GM12865 (cell line): Measurements from ENCODE around the gene CBFA2T3.

ENCODE experiments used
- DNase-seq: peaks from one replicate; pipeline ENCODE4 v3.0.0; 2010; ENCODE audit warnings: low read depth
- H3K4me3 ChIP-seq: 2 replicates; pipeline ENCODE4 v1.5.1; 2011; ENCODE audit warnings: mild to moderate bottlenecking, low read depth, low read length, control low read depth
- CTCF ChIP-seq: IDR thresholded peaks from 2 replicates; pipeline ENCODE4 v1.5.1; 2011; ENCODE audit warnings: low read length, control low read depth, low read depth, inconsistent platforms; ENCODE audit not compliant: insufficient read depth; ENCODE audit errors: missing control alignments

CBFA2T3 gene

GRCh38 chr16:88868974-88869672 lies 107.9 kb downstream of the CBFA2T3 start:
- no peak for DNase-seq
- H3K4me3 ChIP-seq, result no peak overlapping the region
- TF ChIP-seq CTCF, result no peak

GRCh38 chr16:88867581-88868246 lies 109.3 kb downstream of the CBFA2T3 start:
- no peak overlapping the region for H3K4me3 ChIP-seq
- TF ChIP-seq CTCF, result no peak
- no peak for DNase-seq

- no peak for TF ChIP-seq CTCF
- H3K4me3 ChIP-seq, result no peak within 1 kb of the TSS
- DNase-seq, result no peak
Measured at GRCh38 chr16:88866151-88866920, 110.7 kb downstream of the CBFA2T3 start, which contains the start of gene PABPN1L. PABPN1L (minus strand) TSS chr16:88866660; CDS start chr16:88866606, 54 bp downstream.

GRCh38 chr16:88865742-88866141 lies 111.3 kb downstream of the CBFA2T3 start:
- no peak overlapping the region for H3K4me3 ChIP-seq
- TF ChIP-seq CTCF, result no peak
- no peak for DNase-seq

- H3K4me3 ChIP-seq, result no peak overlapping the region
- DNase-seq, result no peak
- TF ChIP-seq CTCF, result no peak
Measured at GRCh38 chr16:88865310-88865709, 111.7 kb downstream of the CBFA2T3 start.

- no peak for TF ChIP-seq CTCF
- no peak overlapping the region for H3K4me3 ChIP-seq
- DNase-seq, result no peak
Measured at GRCh38 chr16:88864521-88864920, 112.5 kb downstream of the CBFA2T3 start.
